ENCODE results near the gene CADPS2.
"Not testable (repeated sequence)": the region's sequence is repeated elsewhere in the genome, so short reads cannot be mapped to it uniquely, and the experiment has no call there.

Gene CADPS2

GRCh38 chr7:122849322-122849956 is 36.8 kb downstream of the CADPS2 start:
- no peak for FAIRE-seq
- TF ChIP-seq POLR2A (IDR thresholded peaks at IDR 0.05; ENCODE audit: low read depth, low read length) (no peak), TAF1 (IDR thresholded peaks at IDR 0.05; ENCODE audit: borderline replicate concordance, low read depth, low read length) (no peak), POLR2AphosphoS5 (IDR thresholded peaks at IDR 0.05; ENCODE audit: low read depth, low read length) (no peak)

GRCh38 chr7:122847871-122848473 is 38.3 kb downstream of the CADPS2 start:
- no peak for TF ChIP-seq POLR2A (IDR thresholded peaks at IDR 0.05; ENCODE audit: low read depth, low read length)
- no peak for TF ChIP-seq TAF1 (IDR thresholded peaks at IDR 0.05; ENCODE audit: borderline replicate concordance, low read depth, low read length)
- no peak for TF ChIP-seq POLR2AphosphoS5 (IDR thresholded peaks at IDR 0.05; ENCODE audit: low read depth, low read length)
- FAIRE-seq (no peak), DNase-seq (ENCODE audit: insufficient read length) (no peak)

More at GRCh38 chr7:122849322-122849956, 36.8 kb downstream of the CADPS2 start:
- no peak for DNase-seq (ENCODE audit: insufficient read length)

- FAIRE-seq: no peak
- no peak for DNase-seq (ENCODE audit: insufficient read length)
- no peak for TF ChIP-seq POLR2A (IDR thresholded peaks at IDR 0.05; ENCODE audit: low read depth, low read length)
- no peak for TF ChIP-seq POLR2AphosphoS5 (IDR thresholded peaks at IDR 0.05; ENCODE audit: low read depth, low read length)
Observed at GRCh38 chr7:122846591-122846990, 39.7 kb downstream of the CADPS2 start.

GRCh38 chr7:122845286-122845685 is 41.0 kb downstream of the CADPS2 start:
- FAIRE-seq (no peak), DNase-seq (ENCODE audit: insufficient read length) (no peak)
- TF ChIP-seq POLR2AphosphoS5 (IDR thresholded peaks at IDR 0.05; ENCODE audit: low read depth, low read length) (no peak), TAF1 (IDR thresholded peaks at IDR 0.05; ENCODE audit: borderline replicate concordance, low read depth, low read length) (no peak), POLR2A (IDR thresholded peaks at IDR 0.05; ENCODE audit: low read depth, low read length) (no peak)

GRCh38 chr7:122844191-122844988 is 41.9 kb downstream of the CADPS2 start:
- FAIRE-seq: no peak
- TF ChIP-seq TAF1 (IDR thresholded peaks at IDR 0.05; ENCODE audit: borderline replicate concordance, low read depth, low read length) (no peak), POLR2A (IDR thresholded peaks at IDR 0.05; ENCODE audit: low read depth, low read length) (no peak), POLR2AphosphoS5 (IDR thresholded peaks at IDR 0.05; ENCODE audit: low read depth, low read length) (no peak)
- no peak for DNase-seq (ENCODE audit: insufficient read length)

GRCh38 chr7:122842971-122843370 is 43.3 kb downstream of the CADPS2 start:
- FAIRE-seq (no peak), DNase-seq (ENCODE audit: insufficient read length) (no peak)
- TF ChIP-seq TAF1 (IDR thresholded peaks at IDR 0.05; ENCODE audit: borderline replicate concordance, low read depth, low read length) (no peak), POLR2AphosphoS5 (IDR thresholded peaks at IDR 0.05; ENCODE audit: low read depth, low read length) (no peak), POLR2A (IDR thresholded peaks at IDR 0.05; ENCODE audit: low read depth, low read length) (no peak)

GRCh38 chr7:122836286-122836685 is 50.0 kb downstream of the CADPS2 start:
- not testable (repeated sequence) for FAIRE-seq

GRCh38 chr7:122834571-122834942 is 51.7 kb downstream of the CADPS2 start:
- FAIRE-seq: not testable (repeated sequence)

More at GRCh38 chr7:122836286-122836685, 50.0 kb downstream of the CADPS2 start:
- not testable (repeated sequence) for DNase-seq (ENCODE audit: insufficient read length)

GRCh38 chr7:122833888-122834570 is 52.2 kb downstream of the CADPS2 start:
- FAIRE-seq (no peak), DNase-seq (ENCODE audit: insufficient read length) (no peak)
- no peak for TF ChIP-seq TAF1 (IDR thresholded peaks at IDR 0.05; ENCODE audit: borderline replicate concordance, low read depth, low read length)
- no peak for TF ChIP-seq POLR2AphosphoS5 (IDR thresholded peaks at IDR 0.05; ENCODE audit: low read depth, low read length)
- no peak for TF ChIP-seq POLR2A (IDR thresholded peaks at IDR 0.05; ENCODE audit: low read depth, low read length)

More at GRCh38 chr7:122834571-122834942, 51.7 kb downstream of the CADPS2 start:
- not testable (repeated sequence) for DNase-seq (ENCODE audit: insufficient read length)

GRCh38 chr7:122831436-122831835 is 54.8 kb downstream of the CADPS2 start:
- no peak for FAIRE-seq
- TF ChIP-seq POLR2AphosphoS5 (IDR thresholded peaks at IDR 0.05; ENCODE audit: low read depth, low read length) (no peak), POLR2A (IDR thresholded peaks at IDR 0.05; ENCODE audit: low read depth, low read length) (no peak), TAF1 (IDR thresholded peaks at IDR 0.05; ENCODE audit: borderline replicate concordance, low read depth, low read length) (no peak)
- no peak for DNase-seq (ENCODE audit: insufficient read length)

- FAIRE-seq (no peak), DNase-seq (ENCODE audit: insufficient read length) (no peak)
- TF ChIP-seq POLR2A (IDR thresholded peaks at IDR 0.05; ENCODE audit: low read depth, low read length): no peak
- no peak for TF ChIP-seq POLR2AphosphoS5 (IDR thresholded peaks at IDR 0.05; ENCODE audit: low read depth, low read length)
- no peak for TF ChIP-seq TAF1 (IDR thresholded peaks at IDR 0.05; ENCODE audit: borderline replicate concordance, low read depth, low read length)
Observed at GRCh38 chr7:122829962-122830361, 56.3 kb downstream of the CADPS2 start.
